GM12873 (cell line): Measurements from ENCODE around the gene MBP.

Experiments used
- CTCF ChIP-seq: IDR thresholded peaks from 2 replicates; pipeline ENCODE4 v1.5.1; 2012; ENCODE audit warnings: low read depth, mild to moderate bottlenecking, moderate library complexity, low read length, control low read depth; ENCODE audit not compliant: insufficient read depth; ENCODE audit errors: missing control alignments

MBP gene

GRCh38 chr18:76935722-76936337, 196.8 kb downstream of the MBP start:
- no peak for TF ChIP-seq CTCF

- no peak for TF ChIP-seq CTCF
Observed at GRCh38 chr18:76932026-76932819, 200.4 kb downstream of the MBP start.

- no peak for TF ChIP-seq CTCF
Observed at GRCh38 chr18:76931171-76931570, 201.4 kb downstream of the MBP start.
